GM19452 (cell line): ENCODE measurements around the gene ZNF280B.

Source experiments
- ATAC-seq: cut with Tn5 transposase; IDR thresholded peaks from one replicate; pipeline ENCODE4 v1.9.1; 2021; ENCODE audit not compliant: unreplicated experiment

ZNF280B gene

GRCh38 chr22:22508274-22509176 is at the start of gene ZNF280B:
Gene ZNF280B (minus strand): TSS chr22:22508742. CDS start chr22:22489398, 19,344 bp downstream.
- peak; percentile 94 for ATAC-seq

GRCh38 chr22:22556995-22557925 is 48.7 kb upstream of the ZNF280B start:
- no peak for ATAC-seq

- ATAC-seq, result no peak
Observed at GRCh38 chr22:22556578-22556977, 48.0 kb upstream of the ZNF280B start.

- no peak for ATAC-seq
Observed at GRCh38 chr22:22555596-22555995, 47.1 kb upstream of the ZNF280B start.

- no peak for ATAC-seq
Observed at GRCh38 chr22:22554587-22555284, 46.2 kb upstream of the ZNF280B start.

DNA sequence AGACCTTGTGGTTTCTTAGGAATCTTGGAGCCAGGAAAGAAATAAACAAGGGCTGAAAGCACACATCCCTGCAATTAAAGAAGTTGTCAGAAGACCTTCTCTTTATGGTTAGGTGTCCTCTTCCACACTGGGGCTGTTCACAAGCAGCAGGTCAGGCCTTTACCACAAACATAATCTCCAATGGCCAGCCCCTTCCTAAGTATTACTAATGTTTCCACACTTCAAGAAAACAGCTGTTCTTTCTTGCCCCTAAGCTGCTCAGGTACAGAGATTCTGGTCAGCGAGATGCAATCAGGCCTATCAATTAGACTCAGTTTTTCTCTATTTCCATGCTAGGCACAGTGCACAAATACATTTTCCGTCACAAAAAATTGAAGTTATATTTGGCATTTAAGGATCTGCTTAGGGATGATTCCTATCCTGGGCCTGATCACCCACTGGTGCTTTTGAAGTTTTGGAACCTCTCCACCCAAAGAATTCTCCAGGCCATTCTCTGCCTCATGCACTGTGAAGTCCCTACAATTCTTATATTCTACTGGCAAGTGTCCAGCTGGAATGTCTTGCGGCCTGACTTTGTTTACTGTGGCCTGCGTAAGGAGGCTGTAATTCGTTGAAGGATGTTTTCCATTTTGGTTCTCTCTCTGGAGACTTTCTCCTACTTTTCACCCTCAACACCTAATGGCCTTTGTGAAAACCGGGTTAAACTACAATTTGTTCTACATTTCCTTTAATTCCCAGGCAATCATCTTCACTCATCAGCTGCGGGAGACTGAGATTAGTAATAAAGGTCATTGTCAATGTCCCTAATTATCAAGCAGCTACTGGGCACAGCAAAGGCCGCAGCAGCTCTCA is 45.4 kb upstream of the ZNF280B start:
- no peak for ATAC-seq

GRCh38 chr22:22553141-22553540 is 44.6 kb upstream of the ZNF280B start:
- no peak for ATAC-seq

GRCh38 chr22:22552630-22553029 is 44.1 kb upstream of the ZNF280B start:
- ATAC-seq, result no peak

DNA sequence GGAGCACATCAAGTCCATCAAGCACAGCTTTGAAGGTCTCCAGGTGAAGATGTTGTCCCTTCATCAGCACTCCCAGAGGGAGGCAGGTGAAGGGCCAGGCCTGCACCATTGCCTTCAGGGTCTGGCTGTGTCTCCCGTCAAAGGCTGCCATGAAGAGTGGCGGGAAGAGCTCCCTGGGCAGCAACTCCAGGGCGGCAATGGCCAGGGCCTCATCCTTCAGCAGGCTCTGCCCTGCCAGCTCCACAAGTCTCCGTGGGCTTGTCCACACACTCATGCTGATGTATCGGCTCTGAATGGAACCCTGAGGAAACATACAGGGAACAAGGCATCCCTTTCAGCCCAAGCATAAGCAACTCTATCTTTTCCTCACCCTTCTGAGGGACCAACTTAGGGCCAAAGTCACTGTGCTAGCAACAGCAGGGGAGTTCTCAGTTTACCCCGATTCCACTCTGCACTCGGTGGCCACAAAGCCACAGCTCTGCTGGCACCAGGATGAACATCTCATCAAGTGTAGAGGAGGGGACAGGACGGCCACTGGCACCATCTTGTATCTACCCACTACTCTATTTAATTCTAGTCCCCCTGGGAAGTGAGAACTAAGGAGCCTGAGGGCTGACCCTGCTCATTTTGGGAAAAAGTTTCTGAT is 42.4 kb upstream of the ZNF280B start:
- no peak for ATAC-seq

- no peak for ATAC-seq
Observed at GRCh38 chr22:22548910-22549309, 40.4 kb upstream of the ZNF280B start.

DNA sequence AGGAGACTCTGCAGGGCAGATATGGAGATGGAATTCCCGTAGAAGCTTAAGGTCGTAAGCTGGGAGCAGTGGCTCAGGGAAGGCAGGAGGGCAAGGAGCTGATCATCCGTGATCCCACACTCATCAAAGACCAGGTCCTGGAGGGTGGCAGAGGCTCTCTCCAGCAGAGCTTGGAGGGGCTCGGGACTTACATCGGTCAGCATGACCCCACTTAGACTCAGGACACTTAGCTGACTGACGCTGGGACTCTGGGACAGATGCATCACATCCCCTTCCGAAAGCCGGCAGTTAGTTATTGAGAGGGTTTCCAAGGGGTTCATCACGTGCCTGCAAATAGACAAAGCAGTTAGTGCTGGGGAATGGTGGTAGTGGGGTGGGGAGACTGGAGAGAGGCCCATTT is 39.8 kb upstream of the ZNF280B start:
- ATAC-seq, result no peak

DNA sequence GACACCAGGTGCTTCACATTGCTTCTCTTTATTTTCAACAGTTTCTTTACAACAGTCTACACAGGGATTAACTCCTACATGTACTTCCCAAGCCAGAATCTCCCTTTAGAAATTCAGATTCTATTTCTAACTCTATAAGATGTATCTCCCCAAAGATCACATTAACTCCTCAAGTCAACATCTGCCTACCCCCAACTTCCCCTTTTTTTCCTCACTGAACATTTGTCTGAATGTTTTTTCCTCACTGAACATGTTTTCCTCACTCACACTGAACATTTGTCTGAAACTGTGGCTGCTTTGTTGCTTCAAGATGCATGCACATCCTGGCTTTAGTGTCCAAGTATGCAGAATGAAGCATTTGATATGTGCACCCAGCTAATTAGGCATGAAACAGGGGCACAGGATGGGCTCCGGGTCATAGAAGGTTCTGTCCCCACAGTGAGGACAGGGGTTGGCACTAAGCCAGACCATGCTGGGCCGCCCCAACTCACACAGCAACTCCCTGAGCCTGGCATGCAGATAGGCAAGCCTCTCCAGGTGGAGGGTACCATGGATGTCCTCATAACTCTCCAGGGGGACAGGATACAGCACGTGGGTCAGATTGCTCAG is 39.3 kb upstream of the ZNF280B start:
- no peak for ATAC-seq

- no peak for ATAC-seq
Observed at GRCh38 chr22:22547226-22547625, 38.7 kb upstream of the ZNF280B start.

GRCh38 chr22:22546490-22546889 is 37.9 kb upstream of the ZNF280B start:
- no peak for ATAC-seq

DNA sequence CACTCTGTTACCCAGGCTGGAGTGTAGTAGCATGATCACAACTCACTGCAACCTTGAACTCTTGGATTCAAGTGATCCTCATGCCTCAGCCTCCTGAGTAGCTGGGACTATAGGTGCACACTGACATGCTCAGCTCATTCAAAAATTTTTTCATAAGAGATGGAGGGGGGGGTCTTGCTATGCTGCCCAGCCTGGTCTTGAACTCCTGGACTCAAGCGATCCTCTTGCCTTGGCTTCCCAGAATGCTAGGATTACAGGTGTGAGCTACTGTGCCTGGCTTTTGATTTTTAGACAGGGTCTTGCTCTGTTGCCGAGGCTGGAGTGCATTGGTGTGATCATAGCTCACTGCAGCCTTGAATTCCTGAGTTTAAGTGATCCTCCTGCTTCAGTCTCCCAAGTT is 36.5 kb upstream of the ZNF280B start:
- ATAC-seq, result no peak

DNA sequence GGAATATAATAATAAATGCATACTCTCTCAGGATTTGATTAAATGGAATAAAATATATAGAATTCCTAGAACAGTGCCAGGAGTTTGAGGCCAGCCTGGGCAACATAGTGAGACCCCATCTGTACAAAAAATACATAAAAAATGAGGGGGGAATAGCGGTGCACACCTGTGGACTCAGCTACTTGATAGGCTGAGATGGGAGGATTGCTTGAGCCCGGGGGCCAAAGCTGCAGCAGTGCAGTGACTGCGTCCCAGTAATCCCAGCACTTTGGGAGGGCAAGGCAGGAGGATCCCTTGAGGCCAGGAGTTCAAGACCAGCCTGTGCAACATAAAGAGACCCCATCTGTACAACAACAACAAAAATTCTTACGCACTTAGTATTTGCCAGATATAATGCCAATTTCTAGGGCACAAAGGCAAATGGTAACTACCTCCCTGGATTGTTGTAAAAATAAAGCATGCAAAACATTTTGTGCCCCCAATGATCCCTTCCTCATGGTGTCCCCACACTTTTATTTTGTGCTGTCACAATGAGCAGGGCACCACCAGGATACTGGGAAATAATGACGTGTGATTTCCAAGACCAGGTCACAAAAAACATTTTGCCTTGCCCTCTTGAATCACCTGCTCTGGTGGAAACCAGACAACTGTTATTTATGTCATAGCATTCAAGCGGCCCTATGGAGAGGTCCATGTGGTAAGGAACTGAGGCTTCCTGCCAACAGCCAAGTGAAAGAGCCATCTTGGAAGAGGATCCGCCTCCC is 29.9 kb upstream of the ZNF280B start:
- no peak for ATAC-seq

- no peak for ATAC-seq
Observed at GRCh38 chr22:22536916-22537315, 28.4 kb upstream of the ZNF280B start.

- ATAC-seq, result no peak
Observed at GRCh38 chr22:22536515-22536914, 28.0 kb upstream of the ZNF280B start.

DNA sequence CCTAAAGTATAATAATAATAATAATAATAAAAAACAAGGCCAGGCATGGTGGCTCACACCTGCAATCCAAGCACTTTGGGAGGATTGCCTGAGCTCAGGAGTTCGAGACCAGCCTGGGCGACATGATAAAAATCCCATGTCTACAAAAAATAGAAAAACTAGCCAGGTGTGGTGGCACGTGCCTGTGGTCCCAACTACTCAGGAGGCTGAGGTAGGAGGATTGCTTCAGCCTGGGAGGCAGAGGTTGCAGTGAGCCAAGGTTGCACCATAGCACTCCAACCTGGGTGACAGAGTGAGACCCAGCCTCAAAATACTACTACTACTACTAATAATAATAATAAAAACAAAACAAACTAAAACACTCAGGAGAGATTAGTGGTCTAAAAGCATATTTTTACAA is 27.1 kb upstream of the ZNF280B start:
- ATAC-seq, result no peak
